Kidney (tissue), 14 donors: ENCODE measurements around the gene SUMF1. TPM values are rescaled to one million over a fixed set of nuclear protein-coding genes. Genes with fewer than 3 reads are reported as not detected.

Experiments used
- DNase-seq, 5 donors: peaks; one replicate each; pipeline ENCODE4 v3.0.0-alpha.2; 2013 to 2020
- FAIRE-seq: peaks from 2 replicates; lab custom pipeline; 2012; peaks lifted over from hg19 to GRCh38; lab: Jason Lieb, UNC
- H3K27ac ChIP-seq, 2 donors: one replicate each; pipeline ENCODE4 v1.7.0; 2013; ENCODE audit warnings: low read depth in 2 of 2, low read length in 2 of 2, inconsistent platforms in 1 of 2
- H3K27me3 ChIP-seq: one replicate; pipeline ENCODE4 v1.7.1; 2013; ENCODE audit warnings: low read length, inconsistent platforms; ENCODE audit not compliant: control insufficient read depth, insufficient read depth
- H3K36me3 ChIP-seq, 3 donors: one replicate each; pipeline versions ENCODE4 v1.7.0 to v1.7.1; 2013; ENCODE audit warnings: low read length in 3 of 3, control low read depth in 1 of 3, inconsistent platforms in 1 of 3; ENCODE audit not compliant: insufficient read depth in 3 of 3, control insufficient read depth in 2 of 3
- H3K4me1 ChIP-seq, 3 donors: one replicate each; pipeline versions ENCODE4 v1.7.0 to v1.7.1; 2013; ENCODE audit warnings: low read length in 3 of 3, inconsistent platforms in 1 of 3, low read depth in 1 of 3; ENCODE audit not compliant: control insufficient read depth in 2 of 3, insufficient read depth in 2 of 3
- H3K4me3 ChIP-seq, 3 donors: one replicate each; pipeline versions ENCODE4 v1.7.0 to v1.8.1; 2013; ENCODE audit warnings: low read length in 3 of 3, control low read depth in 1 of 3, inconsistent platforms in 1 of 3
- H3K9ac ChIP-seq, 3 donors: one replicate each; pipeline versions ENCODE4 v1.7.0 to v1.7.1; 2013; ENCODE audit warnings: low read length in 3 of 3, control low read depth in 1 of 3, inconsistent platforms in 1 of 3
- H3K9me3 ChIP-seq, 3 donors: one replicate each; pipeline versions ENCODE4 v1.7.0 to v1.7.1; 2013; ENCODE audit warnings: low read length in 3 of 3, control low read depth in 1 of 3, inconsistent platforms in 1 of 3; ENCODE audit not compliant: control insufficient read depth in 2 of 3, insufficient read depth in 1 of 3
- CTCF ChIP-seq: IDR thresholded peaks from 3 replicates; pipeline ENCODE4 v1.5.1; 2012; ENCODE audit warnings: mild to moderate bottlenecking, moderate library complexity, borderline replicate concordance; ENCODE audit not compliant: insufficient read depth; ENCODE audit errors: extremely low read depth
- intact Hi-C: fragments of 100-400 bp; cut with DNase I; formaldehyde crosslinking; loops from one replicate; pipeline ENCODE4 v1.11.1; 2022
- polyA plus RNA-seq: library from polyadenylated mRNA; stranded (reverse); fragments of 350-450 nt; fragmentation: Illumina TruSeq; extraction: RNeasy Lipid Tissue Mini Kit (QIAGEN cat#74804); gene quantifications from one replicate; pipeline ENCODE4 v1.2.3, GENCODE V29; 2014; ENCODE audit warnings: low read depth, low replicate concordance; ENCODE audit not compliant: insufficient read depth
- total RNA-seq: library from RNA; stranded (reverse); fragmentation: NEBNext Ultra II Directional; extraction: Animal tissue kit (Norgen Biotek cat#: 25700); gene quantifications from one replicate; pipeline ENCODE4 v1.2.1, GENCODE V29; 2021
- donor health status: control.
- donor health status: control.
- donor health status: control.
- donor health status: control.
- donor health status: control.
- donor health status: DM: yes; HTN: yes; CAD: no.
- donor health status: Normal renal cell carcinoma (clear cell type).

Gene SUMF1
- total and polyA plus RNA-seq, 2 donors from 2014 or later, result 50.1 to 50.6 TPM

GRCh38 chr3:4462369-4463040, 4.6 kb downstream of the SUMF1 start:
- no peak overlapping the region for H3K9ac ChIP-seq
- no peaks in the 10 kb centered on the region for H3K9me3 ChIP-seq
- no peak overlapping the region for H3K27ac ChIP-seq
- TF ChIP-seq CTCF, result no peak
- no peaks in the 10 kb centered on the region for H3K36me3 ChIP-seq
- no peak for DNase-seq
- H3K27me3 ChIP-seq, result no peaks in the 10 kb centered on the region
- intact Hi-C loops, result no loop called here
- H3K4me3 ChIP-seq, result no peak overlapping the region
- peaks cover 0 to 3% (median 0%) of the 10 kb centered on the region in 3 donors for H3K4me1 ChIP-seq
- no peak for FAIRE-seq

- Histone ChIP-seq H3K9ac (no peak overlapping the region), H3K4me3 (no peak overlapping the region), H3K27me3 (no peaks in the 10 kb centered on the region), H3K36me3 (no peaks in the 10 kb centered on the region), H3K27ac (no peak overlapping the region), H3K9me3 (no peaks in the 10 kb centered on the region), H3K4me1 (peaks cover 0 to 3% (median 0%) of the 10 kb centered on the region in 3 donors)
- TF ChIP-seq CTCF, result no peak
- DNase-seq (no peak), FAIRE-seq (no peak)
- intact Hi-C loops, result no loop called here
These were observed 5.5 kb downstream of the SUMF1 start for GRCh38 chr3:4461468-4462090.

- Histone ChIP-seq H3K27me3 (no peaks in the 10 kb centered on the region), H3K9ac (no peak overlapping the region), H3K9me3 (no peaks in the 10 kb centered on the region), H3K27ac (no peak overlapping the region), H3K4me1 (no peaks in the 10 kb centered on the region), H3K36me3 (no peaks in the 10 kb centered on the region), H3K4me3 (no peak overlapping the region)
- FAIRE-seq, result no peak
- DNase-seq, result no peak
- intact Hi-C loops, result no loop called here
- no peak for TF ChIP-seq CTCF
These were observed 6.7 kb downstream of the SUMF1 start for GRCh38 chr3:4460334-4460733.
